Measurements from ENCODE around the gene ART1. TPM values are rescaled to one million over a fixed set of nuclear protein-coding genes. Genes with fewer than 3 reads are reported as not detected.
"Not testable (repeated sequence)": the region's sequence is repeated elsewhere in the genome, so short reads cannot be mapped to it uniquely, and the experiment has no call there.

The ART1 gene, protein sequence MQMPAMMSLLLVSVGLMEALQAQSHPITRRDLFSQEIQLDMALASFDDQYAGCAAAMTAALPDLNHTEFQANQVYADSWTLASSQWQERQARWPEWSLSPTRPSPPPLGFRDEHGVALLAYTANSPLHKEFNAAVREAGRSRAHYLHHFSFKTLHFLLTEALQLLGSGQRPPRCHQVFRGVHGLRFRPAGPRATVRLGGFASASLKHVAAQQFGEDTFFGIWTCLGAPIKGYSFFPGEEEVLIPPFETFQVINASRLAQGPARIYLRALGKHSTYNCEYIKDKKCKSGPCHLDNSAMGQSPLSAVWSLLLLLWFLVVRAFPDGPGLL
- polyA plus RNA-seq (2011; rRNA removed), result not detected in 2 replicates
- polyA minus RNA-seq (2011; rRNA and poly(A)+ RNA removed), result not detected in 2 replicates

DNA sequence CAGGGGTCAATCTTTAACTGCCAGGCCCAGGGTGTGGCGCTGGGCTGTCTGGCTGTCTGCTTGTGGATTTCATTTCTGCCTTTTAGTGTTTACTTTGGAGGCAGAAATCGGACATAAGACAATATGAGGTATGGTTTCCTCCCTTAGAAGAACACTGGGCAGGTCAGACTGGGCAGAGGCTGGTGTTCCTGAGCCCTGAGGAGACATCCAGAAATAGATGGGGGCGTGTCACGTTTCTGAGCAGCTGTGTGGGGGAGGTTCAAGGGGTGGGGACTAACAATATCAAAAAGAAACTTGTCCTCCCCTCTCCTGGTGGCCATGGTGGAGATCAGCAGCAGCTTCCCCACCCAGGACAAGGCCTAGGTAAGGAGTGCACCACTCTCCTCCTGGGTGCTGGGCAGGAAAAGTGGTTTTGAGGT, at the start of gene ART1:
Gene ART1, plus strand, starts transcription at position 312 of the 419 bp plus-strand sequence. CDS start 14,086 bp downstream, outside the sequence.
- no peak for DNase-seq (ENCODE audit: low read depth, low spot score)
- ChIA-PET CTCF (no interaction called here), POLR2A (interaction anchor here (0.7 kb wide), 1 partner anchor 197 kb away, joined by 3 read pairs; no protein-coding TSS in a partner anchor)
- TF ChIP-seq, protein P1, sequence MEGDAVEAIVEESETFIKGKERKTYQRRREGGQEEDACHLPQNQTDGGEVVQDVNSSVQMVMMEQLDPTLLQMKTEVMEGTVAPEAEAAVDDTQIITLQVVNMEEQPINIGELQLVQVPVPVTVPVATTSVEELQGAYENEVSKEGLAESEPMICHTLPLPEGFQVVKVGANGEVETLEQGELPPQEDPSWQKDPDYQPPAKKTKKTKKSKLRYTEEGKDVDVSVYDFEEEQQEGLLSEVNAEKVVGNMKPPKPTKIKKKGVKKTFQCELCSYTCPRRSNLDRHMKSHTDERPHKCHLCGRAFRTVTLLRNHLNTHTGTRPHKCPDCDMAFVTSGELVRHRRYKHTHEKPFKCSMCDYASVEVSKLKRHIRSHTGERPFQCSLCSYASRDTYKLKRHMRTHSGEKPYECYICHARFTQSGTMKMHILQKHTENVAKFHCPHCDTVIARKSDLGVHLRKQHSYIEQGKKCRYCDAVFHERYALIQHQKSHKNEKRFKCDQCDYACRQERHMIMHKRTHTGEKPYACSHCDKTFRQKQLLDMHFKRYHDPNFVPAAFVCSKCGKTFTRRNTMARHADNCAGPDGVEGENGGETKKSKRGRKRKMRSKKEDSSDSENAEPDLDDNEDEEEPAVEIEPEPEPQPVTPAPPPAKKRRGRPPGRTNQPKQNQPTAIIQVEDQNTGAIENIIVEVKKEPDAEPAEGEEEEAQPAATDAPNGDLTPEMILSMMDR (IDR thresholded peaks at IDR 0.05; ENCODE audit: low read depth, low read length), result no peak
- Histone ChIP-seq H3K4me3 (ENCODE audit: low read depth, low read length) (no peak within 1 kb of the TSS), H3K27me3 (ENCODE audit: control insufficient read depth, insufficient read depth, low read length) (peaks cover 14% of the 10 kb centered on the region), H3K9me3 (ENCODE audit: control insufficient read depth, insufficient read depth, low read length) (no peaks in the 10 kb centered on the region; the same call in 1 of the 2 replicates), H3K27ac (ENCODE audit: low read depth, low read length) (no peak within 1 kb of the TSS)

DNA sequence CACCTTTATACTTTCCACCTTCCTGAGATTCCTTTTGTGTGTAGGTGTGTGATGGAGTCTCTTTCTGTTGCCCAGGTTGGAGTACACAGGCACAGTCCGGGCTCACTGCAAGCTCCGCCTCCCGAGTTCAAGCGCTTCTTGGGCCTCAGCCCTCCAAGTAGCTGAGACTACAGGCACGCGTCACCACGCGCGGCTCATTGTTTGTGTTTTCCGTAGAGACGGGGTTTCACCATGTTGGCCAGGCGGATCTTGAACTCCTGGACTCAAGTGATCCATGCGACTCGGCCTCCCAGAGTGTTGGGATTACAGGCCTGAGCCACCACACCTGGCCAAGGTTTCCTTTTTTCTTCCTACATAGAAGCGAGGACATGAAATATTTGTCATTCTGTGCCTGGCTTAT, 47.2 kb upstream of the ART1 start:
- CTCF ChIA-PET; DNase-seq (ENCODE audit: low read depth, low spot score); H3K9me3 ChIP-seq (ENCODE audit: control insufficient read depth, insufficient read depth, low read length); POLR2A ChIA-PET; H3K27me3 ChIP-seq (ENCODE audit: control insufficient read depth, insufficient read depth, low read length); H3K4me3 ChIP-seq (ENCODE audit: low read depth, low read length); H3K27ac ChIP-seq (ENCODE audit: low read depth, low read length): not testable (repeated sequence)

DNA sequence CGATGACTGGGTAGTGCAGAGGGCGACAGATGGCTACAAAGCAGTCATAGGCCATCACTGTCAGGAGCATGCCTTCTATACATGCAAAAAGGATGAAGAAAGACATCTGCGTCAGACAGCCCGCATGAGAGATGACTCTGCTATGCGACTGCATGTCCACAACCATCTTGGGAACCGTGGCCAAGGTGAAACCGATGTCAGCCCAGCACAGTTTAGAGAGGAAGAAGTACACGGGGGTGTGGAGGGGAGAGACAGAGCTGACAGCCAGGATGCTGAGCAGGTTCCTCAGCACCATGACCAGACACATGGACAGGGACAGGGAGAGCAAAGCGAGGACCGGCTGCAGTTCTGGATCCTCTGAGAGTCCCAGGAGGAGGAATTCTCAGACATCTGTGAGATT, 44.7 kb upstream of the ART1 start:
- H3K4me3 ChIP-seq (ENCODE audit: low read depth, low read length); POLR2A ChIA-PET; CTCF ChIA-PET; DNase-seq (ENCODE audit: low read depth, low spot score); H3K27ac ChIP-seq (ENCODE audit: low read depth, low read length); H3K27me3 ChIP-seq (ENCODE audit: control insufficient read depth, insufficient read depth, low read length); H3K9me3 ChIP-seq (ENCODE audit: control insufficient read depth, insufficient read depth, low read length): not testable (repeated sequence)

- TF ChIP-seq, protein P1 (IDR thresholded peaks at IDR 0.05; ENCODE audit: low read depth, low read length), result no peak
- Histone ChIP-seq H3K4me3 (ENCODE audit: low read depth, low read length) (no peak overlapping the region), H3K9me3 (ENCODE audit: control insufficient read depth, insufficient read depth, low read length) (no peaks in the 10 kb centered on the region), H3K27ac (ENCODE audit: low read depth, low read length) (no peak overlapping the region), H3K27me3 (ENCODE audit: control insufficient read depth, insufficient read depth, low read length) (peaks cover 7% of the 10 kb centered on the region)
- no peak for DNase-seq (ENCODE audit: low read depth, low spot score)
- ChIA-PET POLR2A (no interaction called here), CTCF (no interaction called here)
Measured at GRCh38 chr11:3604167-3604566, 40.8 kb upstream of the ART1 start.

DNA sequence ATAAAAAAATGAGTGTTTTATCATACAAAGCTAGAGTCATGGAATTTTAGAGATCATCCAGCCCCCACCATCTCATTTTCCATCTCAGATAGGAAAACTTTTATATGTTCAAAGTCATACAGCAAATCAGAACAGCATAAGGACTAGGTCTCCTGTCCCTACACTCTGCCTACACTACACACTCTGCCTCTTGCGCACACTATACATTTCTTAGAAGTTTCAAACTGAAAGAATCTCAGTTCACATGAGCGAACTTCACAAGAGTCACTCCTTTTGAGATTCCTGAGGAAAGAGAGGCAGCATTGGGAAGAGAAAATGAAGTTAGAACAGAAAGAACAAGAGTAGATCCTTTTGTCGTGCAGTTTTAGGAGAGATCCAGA, 39.7 kb upstream of the ART1 start:
- ChIA-PET CTCF (no interaction called here), POLR2A (no interaction called here)
- H3K27ac ChIP-seq (ENCODE audit: low read depth, low read length), result no peak overlapping the region
- H3K27me3 ChIP-seq (ENCODE audit: control insufficient read depth, insufficient read depth, low read length), result peaks cover 7% of the 10 kb centered on the region
- H3K4me3 ChIP-seq (ENCODE audit: low read depth, low read length), result no peak overlapping the region
- no peaks in the 10 kb centered on the region for H3K9me3 ChIP-seq (ENCODE audit: control insufficient read depth, insufficient read depth, low read length)
- no peak for DNase-seq (ENCODE audit: low read depth, low spot score)
- TF ChIP-seq, protein P1 (IDR thresholded peaks at IDR 0.05; ENCODE audit: low read depth, low read length), result no peak

DNA sequence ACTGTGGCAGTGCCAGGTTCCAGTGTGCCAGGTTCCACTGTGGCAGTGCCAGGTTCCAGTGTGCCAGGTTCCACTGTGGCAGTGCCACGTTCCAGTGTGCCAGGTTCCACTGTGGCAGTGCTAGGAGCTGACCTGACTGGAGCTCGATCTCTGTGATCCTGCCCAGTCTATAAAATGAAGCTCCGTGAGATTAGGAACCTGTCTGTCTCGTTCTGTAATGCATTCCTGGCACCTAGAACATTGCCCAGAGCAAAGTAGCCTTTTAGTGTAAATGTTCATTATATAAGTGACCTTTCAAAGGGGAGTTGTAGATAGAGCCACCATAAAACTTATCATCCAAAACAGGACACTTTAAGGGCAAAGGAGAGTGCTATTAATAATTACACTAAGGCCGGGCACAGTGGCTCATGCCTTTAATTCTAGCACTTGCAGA, 39.1 kb upstream of the ART1 start:
- CTCF ChIA-PET, result no interaction called here
- Histone ChIP-seq H3K27ac (ENCODE audit: low read depth, low read length) (no peak overlapping the region), H3K27me3 (ENCODE audit: control insufficient read depth, insufficient read depth, low read length) (peaks cover 7% of the 10 kb centered on the region), H3K4me3 (ENCODE audit: low read depth, low read length) (no peak overlapping the region), H3K9me3 (ENCODE audit: control insufficient read depth, insufficient read depth, low read length) (no peaks in the 10 kb centered on the region)
- DNase-seq (ENCODE audit: low read depth, low spot score), result no peak
- TF ChIP-seq, protein P1 (IDR thresholded peaks at IDR 0.05; ENCODE audit: low read depth, low read length), result no peak
- POLR2A ChIA-PET, result no interaction called here
